ENCODE data around the gene PARP11.

Gene PARP11

GRCh38 chr12:3768911-3769447, 104.2 kb downstream of the PARP11 start:
- ChIA-PET POLR2A (no interaction called here), CTCF (no interaction called here)
- no peak for DNase-seq (ENCODE audit: extremely low spot score)
- TF ChIP-seq ARNT (IDR thresholded peaks at IDR 0.05) (no peak), SUZ12 (IDR thresholded peaks at IDR 0.05) (no peak), SP1 (IDR thresholded peaks at IDR 0.05) (no peak), FOXM1 (IDR thresholded peaks at IDR 0.05; ENCODE audit: borderline replicate concordance) (no peak), NFRKB (IDR thresholded peaks at IDR 0.05) (no peak), FOXK2 (IDR thresholded peaks at IDR 0.05) (no peak), FOXA1 (IDR thresholded peaks at IDR 0.05) (no peak), TARDBP (IDR thresholded peaks at IDR 0.05) (no peak), PKNOX1 (IDR thresholded peaks at IDR 0.05) (no peak), HDGF (IDR thresholded peaks at IDR 0.05; ENCODE audit: borderline replicate concordance) (no peak), ELF4 (IDR thresholded peaks at IDR 0.05) (no peak), LEF1 (IDR thresholded peaks at IDR 0.05; ENCODE audit: borderline replicate concordance) (no peak), CTBP1 (IDR thresholded peaks at IDR 0.05; ENCODE audit: borderline replicate concordance) (no peak), L3MBTL2 (conservative IDR thresholded peaks at IDR 0.05) (no peak), BHLHE40 (IDR thresholded peaks at IDR 0.05; ENCODE audit: borderline replicate concordance) (no peak), ZNF384 (IDR thresholded peaks at IDR 0.05) (no peak)

GRCh38 chr12:3761116-3761735, 112.0 kb downstream of the PARP11 start:
- CTCF ChIA-PET, result no interaction called here
- DNase-seq (ENCODE audit: extremely low spot score), result no peak
- TF ChIP-seq FOXA1 (IDR thresholded peaks at IDR 0.05) (no peak), NFRKB (IDR thresholded peaks at IDR 0.05) (no peak), ARNT (IDR thresholded peaks at IDR 0.05) (no peak), SUZ12 (IDR thresholded peaks at IDR 0.05) (no peak), FOXM1 (IDR thresholded peaks at IDR 0.05; ENCODE audit: borderline replicate concordance) (no peak), ZNF384 (IDR thresholded peaks at IDR 0.05) (no peak), CTBP1 (IDR thresholded peaks at IDR 0.05; ENCODE audit: borderline replicate concordance) (no peak), HDGF (IDR thresholded peaks at IDR 0.05; ENCODE audit: borderline replicate concordance) (no peak), LEF1 (IDR thresholded peaks at IDR 0.05; ENCODE audit: borderline replicate concordance) (no peak), ELF4 (IDR thresholded peaks at IDR 0.05) (no peak), TARDBP (IDR thresholded peaks at IDR 0.05) (no peak), BHLHE40 (IDR thresholded peaks at IDR 0.05; ENCODE audit: borderline replicate concordance) (no peak), PKNOX1 (IDR thresholded peaks at IDR 0.05) (no peak)
- POLR2A ChIA-PET, result no interaction called here

- DNase-seq (ENCODE audit: extremely low spot score), result no peak
- TF ChIP-seq BHLHE40 (IDR thresholded peaks at IDR 0.05; ENCODE audit: borderline replicate concordance) (no peak), NFRKB (IDR thresholded peaks at IDR 0.05) (no peak), ARNT (IDR thresholded peaks at IDR 0.05) (no peak), LEF1 (IDR thresholded peaks at IDR 0.05; ENCODE audit: borderline replicate concordance) (no peak), CTBP1 (IDR thresholded peaks at IDR 0.05; ENCODE audit: borderline replicate concordance) (no peak), FOXA1 (IDR thresholded peaks at IDR 0.05) (no peak), SP1 (IDR thresholded peaks at IDR 0.05) (no peak), L3MBTL2 (conservative IDR thresholded peaks at IDR 0.05) (no peak), TARDBP (IDR thresholded peaks at IDR 0.05) (no peak), FOXK2 (IDR thresholded peaks at IDR 0.05) (no peak)
- POLR2A ChIA-PET, result no interaction called here
- CTCF ChIA-PET, result no interaction called here
These were observed 113.3 kb downstream of the PARP11 start for GRCh38 chr12:3759878-3760277.
